ENCODE data around the gene C10orf95.
A peak's percentile ranks its signal among the peaks of the same experiment; 100 is the strongest.

The C10orf95 gene

GRCh38 chr10:102411341-102412255, 39.7 kb downstream of the C10orf95 start:
- DNase-seq (ENCODE audit: low spot score in 2 of 2) (peak in 1 of 2 donors; percentile 11), ATAC-seq (ENCODE audit: low read depth) (no peak)
- peaks cover 28% of the 10 kb centered on the region for H3K4me1 Mint-ChIP-seq
- H3K36me3 Mint-ChIP-seq, result peaks cover 2% of the 10 kb centered on the region
- peak overlapping the region; percentile 18 for H3K4me3 Mint-ChIP-seq
- no peaks in the 10 kb centered on the region for H3K9me3 Mint-ChIP-seq
- no peak overlapping the region for H3K27ac Mint-ChIP-seq
- peaks cover 35% of the 10 kb centered on the region for H3K27me3 Mint-ChIP-seq

- DNase-seq (ENCODE audit: low spot score in 2 of 2) (peak in 1 of 2 donors; percentile 13), ATAC-seq (ENCODE audit: low read depth) (no peak)
- peak overlapping the region; percentile 66 for H3K4me3 Mint-ChIP-seq
- H3K9me3 Mint-ChIP-seq, result no peaks in the 10 kb centered on the region
- H3K27ac Mint-ChIP-seq, result no peak overlapping the region
- peaks cover 28% of the 10 kb centered on the region for H3K4me1 Mint-ChIP-seq
- H3K27me3 Mint-ChIP-seq, result peaks cover 29% of the 10 kb centered on the region
- H3K36me3 Mint-ChIP-seq, result no peaks in the 10 kb centered on the region
Measured at GRCh38 chr10:102410429-102411073, 40.8 kb downstream of the C10orf95 start.

- H3K36me3 Mint-ChIP-seq, result no peaks in the 10 kb centered on the region
Measured at GRCh38 chr10:102409604-102410428, 41.5 kb downstream of the C10orf95 start.

GRCh38 chr10:102408728-102409603, 42.4 kb downstream of the C10orf95 start:
- peak; percentile 43 for ATAC-seq (ENCODE audit: low read depth)
- Mint-ChIP-seq H3K4me1 (peaks cover 28% of the 10 kb centered on the region), H3K9me3 (no peaks in the 10 kb centered on the region), H3K36me3 (no peaks in the 10 kb centered on the region), H3K27me3 (peaks cover 24% of the 10 kb centered on the region), H3K4me3 (peak overlapping the region; percentile 66), H3K27ac (peak overlapping the region; percentile 37)
- peak in 1 of 2 donors; percentile 34 for DNase-seq (ENCODE audit: low spot score in 2 of 2)

More at GRCh38 chr10:102409604-102410428, 41.5 kb downstream of the C10orf95 start:
- H3K4me1 Mint-ChIP-seq, result peaks cover 28% of the 10 kb centered on the region
- peak overlapping the region; percentile 37 for H3K27ac Mint-ChIP-seq
- H3K9me3 Mint-ChIP-seq, result no peaks in the 10 kb centered on the region
- peak overlapping the region; percentile 66 for H3K4me3 Mint-ChIP-seq
- DNase-seq (ENCODE audit: low spot score in 2 of 2) (peak in 1 of 2 donors; percentile 17), ATAC-seq (ENCODE audit: low read depth) (no peak)
- peaks cover 29% of the 10 kb centered on the region for H3K27me3 Mint-ChIP-seq

GRCh38 chr10:102408131-102408727, 43.1 kb downstream of the C10orf95 start:
- H3K36me3 Mint-ChIP-seq, result no peaks in the 10 kb centered on the region
- H3K27me3 Mint-ChIP-seq, result peaks cover 24% of the 10 kb centered on the region
- no peak for ATAC-seq (ENCODE audit: low read depth)
- H3K4me3 Mint-ChIP-seq, result peak overlapping the region; percentile 65
- peaks cover 32% of the 10 kb centered on the region for H3K4me1 Mint-ChIP-seq
- no peak for DNase-seq (ENCODE audit: low spot score in 2 of 2)
- H3K9me3 Mint-ChIP-seq, result no peaks in the 10 kb centered on the region
- no peak overlapping the region for H3K27ac Mint-ChIP-seq

GRCh38 chr10:102407425-102408130, 43.8 kb downstream of the C10orf95 start:
- H3K4me1 Mint-ChIP-seq, result peaks cover 27% of the 10 kb centered on the region
- no peaks in the 10 kb centered on the region for H3K9me3 Mint-ChIP-seq
- no peak overlapping the region for H3K27ac Mint-ChIP-seq
- H3K4me3 Mint-ChIP-seq, result no peak overlapping the region
- no peaks in the 10 kb centered on the region for H3K36me3 Mint-ChIP-seq
- no peak for ATAC-seq (ENCODE audit: low read depth)
- no peak for DNase-seq (ENCODE audit: low spot score in 2 of 2)
- H3K27me3 Mint-ChIP-seq, result peaks cover 24% of the 10 kb centered on the region

GRCh38 chr10:102406815-102407214, 44.5 kb downstream of the C10orf95 start:
- no peak overlapping the region for H3K4me3 Mint-ChIP-seq
- DNase-seq (ENCODE audit: low spot score in 2 of 2), result no peak
- no peaks in the 10 kb centered on the region for H3K9me3 Mint-ChIP-seq
- peaks cover 3% of the 10 kb centered on the region for H3K36me3 Mint-ChIP-seq
- peaks cover 24% of the 10 kb centered on the region for H3K4me1 Mint-ChIP-seq
- no peak overlapping the region for H3K27ac Mint-ChIP-seq
- ATAC-seq (ENCODE audit: low read depth), result no peak
- H3K27me3 Mint-ChIP-seq, result peaks cover 22% of the 10 kb centered on the region

GRCh38 chr10:102405632-102406031, 45.7 kb downstream of the C10orf95 start:
- Mint-ChIP-seq H3K9me3 (no peaks in the 10 kb centered on the region), H3K27me3 (peaks cover 14% of the 10 kb centered on the region), H3K4me3 (no peak overlapping the region), H3K4me1 (peaks cover 16% of the 10 kb centered on the region), H3K36me3 (peaks cover 5% of the 10 kb centered on the region), H3K27ac (peak overlapping the region; percentile 22)
- ATAC-seq (ENCODE audit: low read depth) (no peak), DNase-seq (ENCODE audit: low spot score in 2 of 2) (no peak)

- Mint-ChIP-seq H3K27ac (peak overlapping the region; percentile 22), H3K4me3 (no peak overlapping the region), H3K27me3 (peaks cover 14% of the 10 kb centered on the region), H3K4me1 (peaks cover 16% of the 10 kb centered on the region), H3K9me3 (no peaks in the 10 kb centered on the region), H3K36me3 (peaks cover 7% of the 10 kb centered on the region)
- DNase-seq (ENCODE audit: low spot score in 2 of 2) (no peak), ATAC-seq (ENCODE audit: low read depth) (no peak)
Measured at GRCh38 chr10:102405108-102405571, 46.2 kb downstream of the C10orf95 start.

- Mint-ChIP-seq H3K36me3 (peaks cover 12% of the 10 kb centered on the region), H3K27ac (peak overlapping the region; percentile 22), H3K4me1 (peaks cover 15% of the 10 kb centered on the region), H3K27me3 (peaks cover 9% of the 10 kb centered on the region), H3K9me3 (no peaks in the 10 kb centered on the region), H3K4me3 (no peak overlapping the region)
- ATAC-seq (ENCODE audit: low read depth), result no peak
- no peak for DNase-seq (ENCODE audit: low spot score in 2 of 2)
Measured at GRCh38 chr10:102404361-102405107, 46.8 kb downstream of the C10orf95 start.

- Mint-ChIP-seq H3K27ac (no peak overlapping the region), H3K9me3 (no peaks in the 10 kb centered on the region), H3K4me1 (peaks cover 18% of the 10 kb centered on the region), H3K4me3 (no peak overlapping the region), H3K27me3 (peaks cover 3% of the 10 kb centered on the region), H3K36me3 (peaks cover 16% of the 10 kb centered on the region)
- ATAC-seq (ENCODE audit: low read depth), result no peak
- DNase-seq (ENCODE audit: low spot score in 2 of 2), result no peak
Measured at GRCh38 chr10:102403115-102403514, 48.2 kb downstream of the C10orf95 start.

GRCh38 chr10:102402512-102402896, 48.8 kb downstream of the C10orf95 start:
- Mint-ChIP-seq H3K9me3 (no peaks in the 10 kb centered on the region), H3K4me3 (no peak overlapping the region), H3K4me1 (peaks cover 22% of the 10 kb centered on the region), H3K27me3 (peaks cover 3% of the 10 kb centered on the region), H3K27ac (no peak overlapping the region), H3K36me3 (peaks cover 18% of the 10 kb centered on the region)
- ATAC-seq (ENCODE audit: low read depth) (no peak), DNase-seq (ENCODE audit: low spot score in 2 of 2) (no peak)
